HEK293 (cell line): ENCODE results near the gene NABP2.

Experiments
- FEZF1 ChIP-seq: fragments of 450-650 bp; formaldehyde crosslinking; IDR thresholded peaks from 2 replicates; pipeline ENCODE4 v1.5.1; 2016; ENCODE audit warnings: missing biosample characterization, missing genetic modification characterization
- MYNN ChIP-seq: fragments of 450-650 bp; formaldehyde crosslinking; IDR thresholded peaks from 2 replicates; pipeline ENCODE4 v1.5.1; 2016; ENCODE audit warnings: missing biosample characterization, missing genetic modification characterization, borderline replicate concordance
- MZF1 ChIP-seq: fragments of 450-650 bp; formaldehyde crosslinking; IDR thresholded peaks from 2 replicates; pipeline ENCODE4 v1.5.1; 2017; ENCODE audit warnings: missing biosample characterization, missing genetic modification characterization, borderline replicate concordance
- ZBTB44 ChIP-seq: fragments of 450-650 bp; IDR thresholded peaks from 2 replicates; pipeline ENCODE4 v1.5.1; 2018; ENCODE audit warnings: missing biosample characterization, mild to moderate bottlenecking, missing genetic modification characterization
- ZNF140 ChIP-seq: fragments of 450-650 bp; formaldehyde crosslinking; IDR thresholded peaks from 2 replicates; pipeline ENCODE4 v1.5.1; 2016; ENCODE audit warnings: missing biosample characterization, missing genetic modification characterization
- ZNF274 ChIP-seq, 2 experiments: fragments of 200-500 bp in 1 of 2; fragments of 450-650 bp in 1 of 2; sonication (Bioruptor generic) in 1 of 2; formaldehyde crosslinking in 1 of 2; IDR thresholded peaks; 2 replicates each; pipeline versions ENCODE4 v1.5.1 to v1.6.1; 2014 to 2016; ENCODE audit warnings: borderline replicate concordance in 1 of 2, inconsistent platforms in 1 of 2, low read length in 1 of 2, missing biosample characterization in 1 of 2, missing genetic modification characterization in 1 of 2
- ZNF324 ChIP-seq: fragments of 450-650 bp; formaldehyde crosslinking; IDR thresholded peaks from 2 replicates; pipeline ENCODE4 v1.5.1; 2016; ENCODE audit warnings: missing biosample characterization, missing genetic modification characterization
- ZNF514 ChIP-seq: fragments of 450-650 bp; formaldehyde crosslinking; IDR thresholded peaks from 2 replicates; pipeline ENCODE4 v1.5.1; 2016; ENCODE audit warnings: missing biosample characterization, missing genetic modification characterization
- ZNF639 ChIP-seq: fragments of 450-650 bp; formaldehyde crosslinking; IDR thresholded peaks from 2 replicates; pipeline ENCODE4 v1.5.1; 2016; ENCODE audit warnings: missing biosample characterization, missing genetic modification characterization
- ZSCAN5A ChIP-seq: fragments of 450-650 bp; formaldehyde crosslinking; IDR thresholded peaks from 2 replicates; pipeline ENCODE4 v1.5.1; 2016; ENCODE audit warnings: missing biosample characterization, missing genetic modification characterization
- TF ChIP-seq, protein P1 (sequence below): fragments of 450-650 bp; formaldehyde crosslinking; IDR thresholded peaks from 2 replicates; pipeline ENCODE4; 2016; ENCODE audit warnings: missing biosample characterization, missing genetic modification characterization
- TF ChIP-seq, protein P2 (sequence below): fragments of 450-650 bp; formaldehyde crosslinking; IDR thresholded peaks from 2 replicates; pipeline ENCODE4 v1.5.1; 2016; ENCODE audit warnings: missing biosample characterization, missing genetic modification characterization
- TF ChIP-seq, protein P3 (sequence below): fragments of 450-650 bp; formaldehyde crosslinking; IDR thresholded peaks from 2 replicates; pipeline ENCODE4 v1.5.1; 2017; ENCODE audit warnings: missing biosample characterization, missing genetic modification characterization

DNA sequence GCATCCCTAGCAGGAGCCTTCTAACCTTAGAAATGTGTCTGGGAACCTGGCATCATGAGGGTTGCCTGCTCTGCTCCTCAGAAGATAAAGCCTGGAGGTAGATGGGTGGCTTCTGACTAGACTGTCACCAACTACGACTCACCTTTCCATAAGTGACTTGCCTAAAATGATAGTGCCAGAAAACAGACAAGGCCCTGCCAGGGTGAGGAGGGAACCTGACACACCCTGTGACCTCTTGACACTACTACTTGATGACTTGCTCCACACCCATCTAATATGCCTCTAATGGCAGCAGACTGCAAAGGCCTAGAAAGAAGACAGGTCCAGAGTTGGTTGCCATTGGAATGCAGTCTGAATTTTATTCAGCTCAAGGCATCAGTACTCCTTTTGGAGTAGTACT lies 11.8 kb upstream of the NABP2 start:
- TF ChIP-seq, protein P1, sequence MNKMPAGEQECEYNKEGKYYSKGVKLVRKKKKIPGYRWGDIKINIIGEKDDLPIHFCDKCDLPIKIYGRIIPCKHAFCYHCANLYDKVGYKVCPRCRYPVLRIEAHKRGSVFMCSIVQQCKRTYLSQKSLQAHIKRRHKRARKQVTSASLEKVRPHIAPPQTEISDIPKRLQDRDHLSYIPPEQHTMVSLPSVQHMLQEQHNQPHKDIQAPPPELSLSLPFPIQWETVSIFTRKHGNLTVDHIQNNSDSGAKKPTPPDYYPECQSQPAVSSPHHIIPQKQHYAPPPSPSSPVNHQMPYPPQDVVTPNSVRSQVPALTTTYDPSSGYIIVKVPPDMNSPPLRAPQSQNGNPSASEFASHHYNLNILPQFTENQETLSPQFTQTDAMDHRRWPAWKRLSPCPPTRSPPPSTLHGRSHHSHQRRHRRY (tag by site-specific recombination), result no peak
- TF ChIP-seq, protein P2, sequence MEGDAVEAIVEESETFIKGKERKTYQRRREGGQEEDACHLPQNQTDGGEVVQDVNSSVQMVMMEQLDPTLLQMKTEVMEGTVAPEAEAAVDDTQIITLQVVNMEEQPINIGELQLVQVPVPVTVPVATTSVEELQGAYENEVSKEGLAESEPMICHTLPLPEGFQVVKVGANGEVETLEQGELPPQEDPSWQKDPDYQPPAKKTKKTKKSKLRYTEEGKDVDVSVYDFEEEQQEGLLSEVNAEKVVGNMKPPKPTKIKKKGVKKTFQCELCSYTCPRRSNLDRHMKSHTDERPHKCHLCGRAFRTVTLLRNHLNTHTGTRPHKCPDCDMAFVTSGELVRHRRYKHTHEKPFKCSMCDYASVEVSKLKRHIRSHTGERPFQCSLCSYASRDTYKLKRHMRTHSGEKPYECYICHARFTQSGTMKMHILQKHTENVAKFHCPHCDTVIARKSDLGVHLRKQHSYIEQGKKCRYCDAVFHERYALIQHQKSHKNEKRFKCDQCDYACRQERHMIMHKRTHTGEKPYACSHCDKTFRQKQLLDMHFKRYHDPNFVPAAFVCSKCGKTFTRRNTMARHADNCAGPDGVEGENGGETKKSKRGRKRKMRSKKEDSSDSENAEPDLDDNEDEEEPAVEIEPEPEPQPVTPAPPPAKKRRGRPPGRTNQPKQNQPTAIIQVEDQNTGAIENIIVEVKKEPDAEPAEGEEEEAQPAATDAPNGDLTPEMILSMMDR (tag by site-specific recombination), result no peak
- TF ChIP-seq ZSCAN5A (no peak), ZNF639 (tag by site-specific recombination) (no peak), ZNF274 (IDR thresholded peaks at IDR 0.05; ENCODE audit: low read length) (no peak), ZNF274 (tag by site-specific recombination; IDR thresholded peaks at IDR 0.05; ENCODE audit: borderline replicate concordance) (no peak), ZNF140 (tag by site-specific recombination) (no peak), ZBTB44 (tag by site-specific recombination) (no peak), MYNN (tag by site-specific recombination) (no peak), ZNF514 (no peak), ZNF324 (tag by site-specific recombination) (no peak), FEZF1 (no peak), MZF1 (tag by site-specific recombination) (no peak)
- TF ChIP-seq, protein P3, sequence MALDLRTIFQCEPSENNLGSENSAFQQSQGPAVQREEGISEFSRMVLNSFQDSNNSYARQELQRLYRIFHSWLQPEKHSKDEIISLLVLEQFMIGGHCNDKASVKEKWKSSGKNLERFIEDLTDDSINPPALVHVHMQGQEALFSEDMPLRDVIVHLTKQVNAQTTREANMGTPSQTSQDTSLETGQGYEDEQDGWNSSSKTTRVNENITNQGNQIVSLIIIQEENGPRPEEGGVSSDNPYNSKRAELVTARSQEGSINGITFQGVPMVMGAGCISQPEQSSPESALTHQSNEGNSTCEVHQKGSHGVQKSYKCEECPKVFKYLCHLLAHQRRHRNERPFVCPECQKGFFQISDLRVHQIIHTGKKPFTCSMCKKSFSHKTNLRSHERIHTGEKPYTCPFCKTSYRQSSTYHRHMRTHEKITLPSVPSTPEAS (tag by site-specific recombination), result no peak
